ENCODE measurements around the gene GSTK1. TPM values are rescaled to one million over a fixed set of nuclear protein-coding genes. Genes with fewer than 3 reads are reported as not detected.
A peak's percentile ranks its signal among the peaks of the same experiment; 100 is the strongest.
"Not testable (repeated sequence)": the region's sequence is repeated elsewhere in the genome, so short reads cannot be mapped to it uniquely, and the experiment has no call there.

Gene GSTK1
- 93.3 and 106 TPM in 2 replicates for total RNA-seq (2014; rRNA removed; shearing (Covaris generic))

DNA sequence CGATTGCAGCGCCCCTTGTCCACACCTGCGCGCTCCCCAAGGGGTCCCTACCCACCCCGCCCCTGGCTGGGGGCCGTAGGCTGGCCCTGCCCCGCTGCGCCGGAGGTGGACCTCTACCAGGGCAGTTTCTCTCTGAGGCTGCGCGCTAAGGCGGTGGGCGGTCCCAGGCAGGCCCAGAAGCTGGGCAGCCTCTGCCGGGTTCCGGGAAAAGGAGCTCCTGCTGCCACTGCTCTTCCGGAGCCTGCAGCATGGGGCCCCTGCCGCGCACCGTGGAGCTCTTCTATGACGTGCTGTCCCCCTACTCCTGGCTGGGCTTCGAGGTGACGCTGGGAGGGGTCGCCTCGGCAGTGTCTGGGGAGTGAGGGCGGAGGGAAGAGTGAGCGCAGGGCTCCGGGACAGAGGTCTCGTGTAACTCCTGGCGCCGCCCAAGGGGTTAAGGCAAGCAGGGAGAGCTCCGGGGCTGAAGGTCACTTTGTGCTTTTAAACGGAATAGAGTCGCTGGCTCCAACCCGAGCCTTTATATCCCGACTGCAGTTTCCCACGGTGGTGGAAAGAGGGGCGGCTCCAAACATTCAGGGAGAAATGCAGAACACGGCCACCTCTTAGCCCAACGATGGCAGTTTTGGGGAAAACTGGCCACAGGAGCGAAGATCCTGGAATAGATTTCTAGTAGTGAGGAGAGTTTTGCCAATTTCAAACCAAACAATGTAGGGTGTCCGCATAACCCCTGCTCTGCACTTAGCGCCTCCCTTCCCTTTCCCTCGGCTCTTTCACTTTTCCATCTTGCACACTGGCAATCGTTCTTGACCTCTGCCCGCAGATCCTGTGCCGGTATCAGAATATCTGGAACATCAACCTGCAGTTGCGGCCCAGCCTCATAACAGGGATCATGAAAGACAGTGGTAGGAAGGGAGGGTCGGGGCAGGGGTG lies at the start of gene GSTK1:
Gene GSTK1 (plus strand): TSS at position 176 of the 930 bp plus-strand sequence. CDS start 73 bp downstream, at position 249.
- peak; percentile 56 for DNase-seq (ENCODE audit: low spot score)

DNA sequence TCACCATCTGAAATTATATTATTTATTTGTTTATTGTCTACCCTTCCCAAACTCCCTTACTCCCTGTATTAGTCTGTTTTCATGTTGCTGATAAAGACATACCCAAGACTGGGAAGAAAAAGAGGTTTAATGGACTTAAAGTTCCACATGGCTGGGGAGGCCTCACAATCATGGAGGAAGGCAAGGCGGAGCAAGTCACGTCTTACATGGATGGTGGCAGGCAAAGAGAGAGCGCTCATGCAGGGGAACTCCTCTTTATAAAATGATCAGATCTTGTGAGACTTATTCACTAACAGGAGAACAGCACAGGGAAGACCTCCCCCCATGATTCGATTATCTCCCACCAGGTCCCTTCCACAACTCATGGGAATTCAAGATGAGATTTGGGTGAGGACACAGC lies 49.8 kb upstream of the GSTK1 start:
- not testable (repeated sequence) for DNase-seq (ENCODE audit: low spot score)

GRCh38 chr7:143214789-143215679 lies 48.2 kb upstream of the GSTK1 start:
- peak; percentile 77 for DNase-seq (ENCODE audit: low spot score)

DNA sequence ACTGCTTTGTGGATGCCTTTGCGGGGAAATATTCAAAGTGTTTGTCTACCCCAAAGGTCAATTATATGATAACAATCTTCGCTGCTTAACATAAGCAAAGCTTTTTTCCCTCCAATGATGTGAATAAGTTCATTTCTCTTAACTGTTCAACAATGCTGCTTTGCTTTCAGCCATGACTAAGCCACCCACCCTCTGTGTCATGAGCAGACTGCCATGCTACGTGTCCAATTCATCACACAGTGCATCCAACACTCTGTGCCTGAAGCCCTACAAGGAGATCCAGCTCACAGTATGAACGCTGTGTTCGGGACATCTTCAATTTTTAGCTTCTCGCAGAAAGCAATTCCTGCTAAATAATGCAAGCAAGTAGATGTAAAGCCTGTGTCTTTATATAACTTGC lies 47.1 kb upstream of the GSTK1 start:
- peak; percentile 5 for DNase-seq (ENCODE audit: low spot score)

GRCh38 chr7:143216686-143217085 lies 46.6 kb upstream of the GSTK1 start:
- no peak for DNase-seq (ENCODE audit: low spot score)

- no peak for DNase-seq (ENCODE audit: low spot score)
Observed at GRCh38 chr7:143217806-143218205, 45.4 kb upstream of the GSTK1 start.

GRCh38 chr7:143221286-143221685 lies 42.0 kb upstream of the GSTK1 start:
- no peak for DNase-seq (ENCODE audit: low spot score)

DNA sequence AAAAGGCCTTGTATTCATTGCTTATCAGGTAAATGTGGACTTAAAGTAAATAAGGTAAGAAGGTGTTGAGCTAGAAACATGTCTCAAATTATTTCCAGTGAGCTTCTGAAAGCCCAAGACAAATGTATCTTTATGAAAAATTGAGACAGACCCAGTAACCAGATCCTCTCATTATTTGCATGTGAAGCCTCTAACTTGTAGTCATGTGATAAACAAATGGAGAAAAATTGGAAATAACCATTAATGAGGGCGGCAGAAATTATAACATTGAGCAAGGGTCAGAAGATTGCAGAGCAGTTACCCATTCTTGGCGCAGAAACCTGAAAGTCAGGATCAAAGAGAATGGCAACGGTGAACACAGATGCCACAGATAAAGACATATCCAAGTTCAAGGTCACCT lies 41.5 kb upstream of the GSTK1 start, which contains the start of gene TAS2R40:
Gene TAS2R40 (plus strand): TSS at position 301 of the 400 bp plus-strand sequence. CDS start 42 bp downstream, at position 343.
- DNase-seq (ENCODE audit: low spot score), result no peak

GRCh38 chr7:143222782-143223181 lies 40.5 kb upstream of the GSTK1 start:
- DNase-seq (ENCODE audit: low spot score), result no peak

- no peak for DNase-seq (ENCODE audit: low spot score)
Observed at GRCh38 chr7:143223784-143224183, 39.5 kb upstream of the GSTK1 start.

DNA sequence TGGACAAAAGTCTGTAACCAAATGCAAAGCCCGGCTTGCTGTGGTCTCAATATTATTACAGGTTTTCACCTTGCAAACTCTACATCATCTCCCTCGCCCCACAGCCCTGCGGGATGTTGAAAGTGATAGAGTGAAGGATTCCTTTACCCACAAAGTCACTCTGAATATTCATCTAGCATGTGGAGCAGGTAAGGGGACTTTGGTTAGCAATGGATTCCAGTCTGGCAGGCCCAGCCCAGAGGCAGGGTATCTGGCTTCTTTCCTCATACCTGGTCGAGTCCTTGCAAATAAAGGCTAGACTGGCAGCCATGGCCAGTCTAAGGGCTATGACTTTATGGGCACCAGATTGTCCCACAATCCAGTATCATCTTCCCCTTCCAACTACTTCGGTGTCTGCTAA lies 38.2 kb upstream of the GSTK1 start:
- no peak for DNase-seq (ENCODE audit: low spot score)

- no peak for DNase-seq (ENCODE audit: low spot score)
Observed at GRCh38 chr7:143227806-143228205, 35.4 kb upstream of the GSTK1 start.

GRCh38 chr7:143229054-143229790 lies 34.0 kb upstream of the GSTK1 start:
- no peak for DNase-seq (ENCODE audit: low spot score)

DNA sequence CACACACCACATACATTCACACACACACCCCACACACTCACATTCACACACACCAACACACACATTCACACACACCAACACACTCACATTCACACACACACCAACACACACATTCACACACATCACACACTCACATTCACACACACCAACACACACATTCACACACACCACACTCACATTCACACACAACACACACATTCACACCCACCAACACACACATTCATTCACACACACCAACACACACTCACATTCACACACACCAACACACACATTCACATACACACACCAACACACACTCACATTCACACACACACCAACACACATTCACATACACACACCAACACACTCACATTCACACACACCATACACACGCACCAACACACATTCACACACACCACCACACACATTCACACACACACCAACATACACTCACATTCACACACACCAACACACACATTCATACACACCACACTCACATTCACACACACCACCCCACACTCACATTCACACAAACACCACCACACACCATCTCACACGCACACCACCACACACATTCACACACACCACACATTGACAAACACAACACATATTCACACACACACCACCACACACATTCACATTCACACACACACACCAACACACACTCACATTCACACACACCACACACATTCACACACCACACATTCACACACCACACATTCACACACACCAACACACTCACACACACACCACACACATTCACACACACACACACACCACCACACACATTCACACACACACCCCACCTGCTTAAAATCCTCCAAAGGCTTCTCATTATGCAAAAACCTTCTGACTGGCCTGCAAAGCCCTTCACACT lies 32.4 kb upstream of the GSTK1 start:
- no peak for DNase-seq (ENCODE audit: low spot score)

GRCh38 chr7:143233816-143234532 lies 29.3 kb upstream of the GSTK1 start:
- DNase-seq (ENCODE audit: low spot score), result no peak

- DNase-seq (ENCODE audit: low spot score), result no peak
Observed at GRCh38 chr7:143234533-143234875, 28.7 kb upstream of the GSTK1 start.

- DNase-seq (ENCODE audit: low spot score), result no peak
Observed at GRCh38 chr7:143235561-143235960, 27.7 kb upstream of the GSTK1 start.

- DNase-seq (ENCODE audit: low spot score), result no peak
Observed at GRCh38 chr7:143236408-143236990, 26.7 kb upstream of the GSTK1 start.

GRCh38 chr7:143237366-143237765 lies 25.9 kb upstream of the GSTK1 start:
- no peak for DNase-seq (ENCODE audit: low spot score)

All from A172 (cell line).